CD14-positive monocyte (primary cell): ENCODE results near the gene COL4A1. TPM values are rescaled to one million over a fixed set of nuclear protein-coding genes. Genes with fewer than 3 reads are reported as not detected.

Experiments
- DNase-seq, 3 donors: peaks; one replicate each; pipeline ENCODE4 v3.0.0-alpha.2; 2011 to 2022
- H2AFZ ChIP-seq: 2 replicates; pipeline ENCODE4 v1.6.0; 2012; ENCODE audit warnings: mild to moderate bottlenecking, low read depth, low read length, inconsistent platforms; ENCODE audit not compliant: insufficient read depth, poor library complexity, severe bottlenecking
- H3K27ac ChIP-seq, 2 donors: 1 replicate in 1 of 2; 2 replicates in 1 of 2; pipeline ENCODE4 v1.5.1; 2012 to 2013; ENCODE audit warnings: low read length in 2 of 2, control low read depth in 1 of 2, inconsistent platforms in 1 of 2, low read depth in 1 of 2, mild to moderate bottlenecking in 1 of 2
- H3K27me3 ChIP-seq, 2 donors: one replicate each; pipeline versions ENCODE4 v1.6.0 to v1.6.1; 2011 to 2013; ENCODE audit warnings: low read length in 2 of 2; ENCODE audit not compliant: control insufficient read depth in 2 of 2, insufficient read depth in 2 of 2
- H3K36me3 ChIP-seq, 2 donors: replicated peaks in 1 of 2; 1 replicate in 1 of 2; 2 replicates in 1 of 2; pipeline versions ENCODE4 v1.5.1 to v1.6.1; 2012 to 2013; ENCODE audit warnings: low read length in 2 of 2, control low read depth in 1 of 2, inconsistent platforms in 1 of 2, mild to moderate bottlenecking in 1 of 2; ENCODE audit not compliant: insufficient read depth in 2 of 2, control insufficient read depth in 1 of 2
- H3K4me1 ChIP-seq, 2 donors: 1 replicate in 1 of 2; 2 replicates in 1 of 2; pipeline versions ENCODE4 v1.5.1 to v1.6.1; 2012 to 2013; ENCODE audit warnings: low read length in 2 of 2, control low read depth in 1 of 2, inconsistent platforms in 1 of 2, mild to moderate bottlenecking in 1 of 2, moderate library complexity in 1 of 2; ENCODE audit not compliant: insufficient read depth in 2 of 2, control insufficient read depth in 1 of 2
- H3K4me2 ChIP-seq: replicated peaks from 2 replicates; pipeline ENCODE3; 2012; ENCODE audit warnings: low read length, moderate library complexity, mild to moderate bottlenecking; ENCODE audit not compliant: poor library complexity, severe bottlenecking; ENCODE audit errors: extremely low read depth
- H3K4me3 ChIP-seq, 3 experiments: fragments of 200-600 bp in 1 of 3; sonication (generic) in 1 of 3; replicated peaks in 1 of 3; 1 replicate in 2 of 3; 2 replicates in 1 of 3; pipeline ENCODE4 v1.5.1; 2011 to 2013; ENCODE audit warnings: low read length in 3 of 3, mild to moderate bottlenecking in 3 of 3, control low read depth in 2 of 3, low read depth in 2 of 3, inconsistent platforms in 1 of 3, moderate library complexity in 1 of 3
- H3K79me2 ChIP-seq: 2 replicates; pipeline ENCODE4 v1.6.0; 2012; ENCODE audit warnings: mild to moderate bottlenecking, control low read depth, inconsistent platforms, low read length, moderate library complexity; ENCODE audit not compliant: insufficient read depth
- H3K9ac ChIP-seq: 2 replicates; pipeline ENCODE4 v1.6.0; 2017; ENCODE audit warnings: low read length, mild to moderate bottlenecking; ENCODE audit not compliant: insufficient read depth, poor library complexity, severe bottlenecking
- H3K9me3 ChIP-seq, 2 donors: replicated peaks in 1 of 2; 1 replicate in 1 of 2; 2 replicates in 1 of 2; pipeline versions ENCODE4 v1.5.1 to v1.6.1; 2012 to 2013; ENCODE audit warnings: low read length in 2 of 2, control low read depth in 1 of 2; ENCODE audit not compliant: control insufficient read depth in 1 of 2, insufficient read depth in 1 of 2
- H4K20me1 ChIP-seq: 2 replicates; pipeline ENCODE4 v1.6.0; 2012; ENCODE audit warnings: mild to moderate bottlenecking, low read length, control low read depth, moderate library complexity; ENCODE audit not compliant: insufficient read depth
- H3K27ac Mint-ChIP-seq, 7 donors: one replicate each; pipeline ENCODE4 v1.8.0; 2020; ENCODE audit warnings: mild to moderate bottlenecking in 7 of 7, mixed read lengths in 7 of 7, moderate library complexity in 6 of 7, inconsistent platforms in 2 of 7
- H3K27me3 Mint-ChIP-seq, 3 donors: one replicate each; pipeline ENCODE4 v1.8.0; 2021 to 2022; ENCODE audit warnings: low read depth in 3 of 3, mild to moderate bottlenecking in 3 of 3, mixed read lengths in 3 of 3, moderate library complexity in 3 of 3, inconsistent platforms in 1 of 3
- H3K36me3 Mint-ChIP-seq, 2 donors: one replicate each; pipeline ENCODE4 v1.8.0; 2020; ENCODE audit warnings: mixed read lengths in 2 of 2, inconsistent platforms in 1 of 2, mild to moderate bottlenecking in 1 of 2
- H3K4me1 Mint-ChIP-seq: one replicate; pipeline ENCODE4 v1.8.0; 2020; ENCODE audit warnings: mild to moderate bottlenecking, mixed read lengths
- H3K4me3 Mint-ChIP-seq, 2 donors: one replicate each; pipeline ENCODE4 v1.8.0; 2020; ENCODE audit warnings: mild to moderate bottlenecking in 2 of 2, mixed read lengths in 2 of 2, moderate library complexity in 1 of 2
- H3K9me3 Mint-ChIP-seq, 7 donors: one replicate each; pipeline ENCODE4 v1.8.0; 2020 to 2022; ENCODE audit warnings: mixed read lengths in 7 of 7, mild to moderate bottlenecking in 6 of 7, moderate library complexity in 6 of 7, inconsistent platforms in 2 of 7
- WGBS: methylation state at CpG from one replicate; pipeline ENCODE4 v1.1.5; 2013; ENCODE audit warnings: missing lambda C conversion rate; ENCODE audit not compliant: insufficient coverage; 5-methylcytosine and 5-hydroxymethylcytosine counted together
- intact Hi-C, 2 donors: fragments of 100-400 bp; cut with micrococcal nuclease; formaldehyde crosslinking; loops; one replicate each; pipeline versions ENCODE4 v1.15.0 to v1.15.1; 2023
- polyA plus RNA-seq, 3 donors: library from polyadenylated mRNA; depleted of rRNA in 1 of 3; unstranded in 2 of 3; stranded (reverse) in 1 of 3; fragments of 300-500 nt in 2 of 3; fragments of >200 nt in 1 of 3; fragmentation: Illumina TruSeq in 2 of 3; gene quantifications; 1 replicate in 2 of 3; 2 replicates in 1 of 3; pipeline ENCODE4 v1.2.3, GENCODE V29; 2012 to 2021
- TF ChIP-seq, protein P1 (sequence below): fragments of 200-600 bp; IDR thresholded peaks from one replicate; pipeline ENCODE4 v1.8.0; 2022; ENCODE audit warnings: antibody characterized with exemption, mild to moderate bottlenecking

The COL4A1 gene
- polyA plus RNA-seq, 3 donors: 0.16 to 0.25 TPM; not detected in 1

GRCh38 chr13:110249326-110249725 lies 57.6 kb downstream of the COL4A1 start:
- peaks cover 4 to 10% (median 4%) of the 10 kb centered on the region in 3 donors for H3K27me3 Mint-ChIP-seq
- H3K4me1 ChIP-seq: no peaks in the 10 kb centered on the region
- WGBS: 87% methylated on average over 11 of the region's 13 CpGs
- no peak overlapping the region for H2AFZ ChIP-seq
- H3K4me3 Mint-ChIP-seq: no peak overlapping the region
- no peaks in the 10 kb centered on the region for H3K36me3 ChIP-seq
- H3K9me3 Mint-ChIP-seq: no peaks in the 10 kb centered on the region
- no peak overlapping the region for H3K9ac ChIP-seq
- H3K27ac ChIP-seq: no peak overlapping the region
- no peaks in the 10 kb centered on the region for H3K36me3 Mint-ChIP-seq
- H3K79me2 ChIP-seq: no peaks in the 10 kb centered on the region
- intact Hi-C loops: no loop called here
- TF ChIP-seq, protein P1, sequence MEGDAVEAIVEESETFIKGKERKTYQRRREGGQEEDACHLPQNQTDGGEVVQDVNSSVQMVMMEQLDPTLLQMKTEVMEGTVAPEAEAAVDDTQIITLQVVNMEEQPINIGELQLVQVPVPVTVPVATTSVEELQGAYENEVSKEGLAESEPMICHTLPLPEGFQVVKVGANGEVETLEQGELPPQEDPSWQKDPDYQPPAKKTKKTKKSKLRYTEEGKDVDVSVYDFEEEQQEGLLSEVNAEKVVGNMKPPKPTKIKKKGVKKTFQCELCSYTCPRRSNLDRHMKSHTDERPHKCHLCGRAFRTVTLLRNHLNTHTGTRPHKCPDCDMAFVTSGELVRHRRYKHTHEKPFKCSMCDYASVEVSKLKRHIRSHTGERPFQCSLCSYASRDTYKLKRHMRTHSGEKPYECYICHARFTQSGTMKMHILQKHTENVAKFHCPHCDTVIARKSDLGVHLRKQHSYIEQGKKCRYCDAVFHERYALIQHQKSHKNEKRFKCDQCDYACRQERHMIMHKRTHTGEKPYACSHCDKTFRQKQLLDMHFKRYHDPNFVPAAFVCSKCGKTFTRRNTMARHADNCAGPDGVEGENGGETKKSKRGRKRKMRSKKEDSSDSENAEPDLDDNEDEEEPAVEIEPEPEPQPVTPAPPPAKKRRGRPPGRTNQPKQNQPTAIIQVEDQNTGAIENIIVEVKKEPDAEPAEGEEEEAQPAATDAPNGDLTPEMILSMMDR: no peak
- H3K4me3 ChIP-seq: no peak overlapping the region
- no peaks in the 10 kb centered on the region for H4K20me1 ChIP-seq
- no peaks in the 10 kb centered on the region for H3K4me1 Mint-ChIP-seq
- no peak overlapping the region for H3K4me2 ChIP-seq
- no peak overlapping the region for H3K27ac Mint-ChIP-seq
- H3K9me3 ChIP-seq: no peaks in the 10 kb centered on the region
- no peak for DNase-seq
- no peaks in the 10 kb centered on the region for H3K27me3 ChIP-seq

DNA sequence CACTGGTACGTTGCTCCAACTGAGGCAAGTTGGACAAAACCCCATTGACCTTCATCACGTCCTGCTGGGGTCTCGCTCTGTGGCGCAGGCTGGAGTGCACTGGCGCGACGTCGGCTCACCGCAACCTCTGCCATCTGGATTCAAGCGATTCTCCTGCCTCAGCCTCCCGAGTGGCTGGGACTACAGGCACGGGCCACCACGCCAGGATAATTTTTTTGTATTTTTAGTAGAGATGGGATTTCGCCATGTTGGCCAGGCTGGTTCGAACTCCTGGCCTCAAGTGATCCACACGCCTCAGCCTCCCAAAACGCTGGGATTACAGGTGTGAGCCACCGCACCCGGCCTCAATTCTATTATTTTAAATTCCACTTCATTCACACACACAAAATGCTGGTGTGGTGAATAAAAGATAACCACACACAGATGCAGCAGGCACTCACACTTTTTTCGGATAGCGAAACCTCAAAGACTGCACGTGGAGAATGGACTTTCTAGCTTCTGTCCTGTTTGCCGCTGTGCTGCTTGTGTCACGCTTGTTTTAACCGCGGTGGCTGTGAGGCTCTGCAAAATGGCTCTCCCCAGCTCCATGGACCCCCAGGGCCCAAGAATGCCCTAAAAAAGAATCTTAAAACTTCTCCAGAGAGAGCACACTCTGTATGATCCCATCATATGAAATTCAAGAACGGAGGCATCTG lies 58.4 kb downstream of the COL4A1 start:
- H3K4me1 Mint-ChIP-seq: no peaks in the 10 kb centered on the region
- Histone ChIP-seq H4K20me1 (no peaks in the 10 kb centered on the region), H3K27ac (no peak overlapping the region), H3K9me3 (no peaks in the 10 kb centered on the region), H3K4me1 (no peaks in the 10 kb centered on the region), H3K9ac (no peak overlapping the region), H3K36me3 (no peaks in the 10 kb centered on the region), H3K27me3 (no peaks in the 10 kb centered on the region), H2AFZ (no peak overlapping the region), H3K4me3 (no peak overlapping the region), H3K79me2 (no peaks in the 10 kb centered on the region), H3K4me2 (no peak overlapping the region)
- TF ChIP-seq, protein P1: no peak
- no peak overlapping the region for H3K4me3 Mint-ChIP-seq
- H3K9me3 Mint-ChIP-seq: no peaks in the 10 kb centered on the region
- H3K36me3 Mint-ChIP-seq: no peaks in the 10 kb centered on the region
- intact Hi-C loops: no loop called here
- no peak for DNase-seq
- whole genome bisulfite sequencing: 94% methylated on average over 17 of the region's 27 CpGs
- no peak overlapping the region for H3K27ac Mint-ChIP-seq
- peaks cover 4 to 10% (median 5%) of the 10 kb centered on the region in 3 donors for H3K27me3 Mint-ChIP-seq
